Stimulated activated CD8-positive, alpha-beta memory T cell treated with anti-CD3 and anti-CD28 coated beads, Interleukin-7, amount 100 ng/mL, for 48 hours (primary cell): ENCODE measurements around the gene CD86.
A peak's percentile ranks its signal among the peaks of the same experiment; 100 is the strongest.
"Not testable (repeated sequence)": the region's sequence is repeated elsewhere in the genome, so short reads cannot be mapped to it uniquely, and the experiment has no call there.

Experiments
- DNase-seq, 2 donors: peaks; one replicate each; pipeline ENCODE4 v3.0.0-alpha.2; 2020; ENCODE audit warnings: low read depth in 1 of 2; ENCODE audit errors: extremely low read depth in 1 of 2

Gene CD86

DNA sequence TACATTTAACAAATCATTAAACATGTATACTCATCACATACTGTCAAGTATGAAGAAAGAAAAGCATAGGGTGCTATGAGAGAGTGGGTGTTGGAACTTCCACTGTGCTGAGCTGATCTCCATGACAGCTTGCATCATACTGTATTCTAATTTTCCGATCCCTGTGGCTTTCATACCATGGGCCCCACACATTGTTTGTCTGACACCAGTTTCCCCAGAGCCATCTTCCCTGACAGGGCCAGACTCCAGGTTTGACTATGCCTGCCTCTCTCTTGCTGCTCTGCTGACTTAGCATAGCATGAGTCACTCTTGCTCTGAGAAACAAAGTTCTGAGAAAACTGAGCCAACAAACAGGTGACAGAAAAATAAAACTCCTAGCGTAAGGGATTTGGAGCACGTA lies 91.3 kb downstream of the CD86 start:
- DNase-seq, result peak; percentile 52 to 76

DNA sequence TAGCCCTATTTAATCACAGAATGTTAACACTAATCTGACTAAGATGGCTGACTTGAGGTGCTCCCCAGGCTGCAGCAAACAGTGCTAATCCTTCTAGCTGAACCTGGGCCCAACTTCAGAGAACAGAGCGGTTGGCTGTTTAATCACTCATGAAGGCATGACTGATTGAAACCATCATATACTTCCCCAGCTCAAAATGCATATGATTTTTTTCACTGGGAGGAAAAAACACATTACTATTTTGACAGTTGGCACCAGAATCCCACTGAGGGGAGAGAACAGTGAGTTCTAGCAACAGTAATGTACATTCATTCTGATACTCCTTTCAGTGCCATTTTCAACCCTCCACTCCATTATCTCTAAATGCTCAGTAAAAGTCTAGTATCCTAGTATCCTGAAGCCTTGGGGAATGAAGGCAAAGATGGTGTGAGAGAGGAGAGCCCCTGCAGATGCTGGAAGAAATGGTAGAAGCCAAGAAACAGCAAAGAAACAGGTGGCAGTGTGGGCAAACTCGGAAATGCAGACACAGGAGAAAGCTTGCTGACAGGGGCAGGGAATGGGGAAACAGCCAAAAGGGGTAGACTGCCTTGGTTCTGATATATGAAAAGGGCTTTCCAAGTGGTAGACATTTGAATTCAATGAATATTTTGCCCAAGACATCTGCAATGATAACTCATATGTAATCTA lies 93.9 kb downstream of the CD86 start:
- DNase-seq, result no peak

DNA sequence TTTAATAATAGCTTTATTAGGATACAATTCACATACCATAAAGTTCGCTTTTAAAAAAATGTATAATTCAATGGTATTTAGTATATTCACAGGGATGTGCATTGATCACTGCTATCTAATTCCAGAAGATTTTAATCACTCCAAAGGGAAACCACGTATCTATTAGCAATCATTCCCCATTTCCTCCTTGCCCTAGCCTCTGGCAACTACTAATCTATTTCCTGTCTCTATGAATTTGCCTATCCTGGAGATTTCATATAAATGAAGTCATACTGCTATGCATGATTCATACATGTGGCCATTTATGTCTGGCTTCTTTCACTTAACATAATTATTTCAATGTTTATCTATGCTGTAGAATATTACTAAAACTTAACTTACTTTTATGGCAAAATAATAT lies 96.3 kb downstream of the CD86 start:
- no peak for DNase-seq

GRCh38 chr3:122164983-122165382 lies 109.8 kb downstream of the CD86 start:
- DNase-seq, result not testable (repeated sequence)

DNA sequence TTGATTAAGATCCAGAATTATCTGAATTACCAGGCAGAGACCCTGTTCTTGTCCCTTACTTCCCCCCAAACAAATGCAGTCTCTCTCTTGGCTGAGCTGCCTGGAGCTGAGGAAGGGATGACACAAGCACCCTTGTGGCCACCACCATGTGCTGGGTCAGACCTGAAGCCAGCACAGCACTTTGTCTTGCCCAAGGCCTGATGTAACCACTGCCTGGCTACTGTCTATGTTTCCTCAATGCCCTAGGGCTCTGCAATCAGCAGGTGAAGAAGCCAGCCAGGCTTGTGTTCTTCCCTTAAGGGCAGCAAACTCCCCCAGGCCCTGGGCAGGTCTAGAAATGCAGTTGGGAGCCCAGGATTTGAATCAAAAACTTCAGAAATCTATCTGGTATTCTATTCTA lies 112.5 kb downstream of the CD86 start:
- no peak for DNase-seq

DNA sequence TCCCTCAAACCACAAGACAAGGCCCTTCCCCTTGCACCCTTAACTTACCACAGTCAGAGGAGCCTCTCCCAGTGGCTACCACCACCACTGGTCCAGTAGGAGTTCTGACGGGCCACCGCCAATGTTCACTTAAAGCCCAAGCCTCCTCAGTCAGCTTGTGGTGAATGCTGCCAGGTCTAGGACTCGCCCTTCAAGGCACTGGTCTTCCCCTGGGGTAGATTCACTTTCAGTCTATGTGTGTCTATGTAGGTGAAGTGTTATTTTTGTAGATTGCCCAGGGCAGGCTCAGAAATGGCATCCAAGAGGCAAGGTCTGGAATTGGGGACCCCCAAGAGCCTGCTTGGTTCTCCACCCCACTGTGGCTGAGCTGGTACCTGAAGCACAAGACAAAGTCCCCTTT lies 112.9 kb downstream of the CD86 start:
- no peak for DNase-seq

DNA sequence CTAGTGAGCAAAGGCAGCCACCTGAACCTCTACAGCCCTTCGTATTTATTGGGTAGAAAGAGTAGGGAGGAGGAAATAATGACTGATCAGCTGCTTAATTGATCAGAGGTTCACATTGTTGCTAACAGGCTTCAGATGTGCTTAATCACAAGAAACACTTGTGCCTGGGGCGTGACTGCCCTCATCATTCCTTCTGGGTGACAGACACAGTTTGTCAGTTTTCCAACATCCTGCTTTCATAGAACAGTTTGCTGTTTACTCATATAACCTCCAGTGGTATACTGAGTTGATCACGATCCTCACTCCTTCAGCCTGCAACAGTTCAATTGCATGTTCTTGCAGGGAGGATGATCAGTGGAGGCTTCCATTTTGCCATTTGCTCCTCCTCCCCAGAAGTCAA lies 114.7 kb downstream of the CD86 start:
- no peak for DNase-seq
